CD4-positive, alpha-beta T cell treated with Interleukin-6 at 100 ng/mL for 8 hours (primary cell): ENCODE measurements around the gene ZNF595.
"Not testable (repeated sequence)": the region's sequence is repeated elsewhere in the genome, so short reads cannot be mapped to it uniquely, and the experiment has no call there.

Experiments used
- DNase-seq: peaks from one replicate; pipeline ENCODE4 v3.0.0-alpha.2; 2020; ENCODE audit warnings: mixed read lengths, low spot score

Gene ZNF595

DNA sequence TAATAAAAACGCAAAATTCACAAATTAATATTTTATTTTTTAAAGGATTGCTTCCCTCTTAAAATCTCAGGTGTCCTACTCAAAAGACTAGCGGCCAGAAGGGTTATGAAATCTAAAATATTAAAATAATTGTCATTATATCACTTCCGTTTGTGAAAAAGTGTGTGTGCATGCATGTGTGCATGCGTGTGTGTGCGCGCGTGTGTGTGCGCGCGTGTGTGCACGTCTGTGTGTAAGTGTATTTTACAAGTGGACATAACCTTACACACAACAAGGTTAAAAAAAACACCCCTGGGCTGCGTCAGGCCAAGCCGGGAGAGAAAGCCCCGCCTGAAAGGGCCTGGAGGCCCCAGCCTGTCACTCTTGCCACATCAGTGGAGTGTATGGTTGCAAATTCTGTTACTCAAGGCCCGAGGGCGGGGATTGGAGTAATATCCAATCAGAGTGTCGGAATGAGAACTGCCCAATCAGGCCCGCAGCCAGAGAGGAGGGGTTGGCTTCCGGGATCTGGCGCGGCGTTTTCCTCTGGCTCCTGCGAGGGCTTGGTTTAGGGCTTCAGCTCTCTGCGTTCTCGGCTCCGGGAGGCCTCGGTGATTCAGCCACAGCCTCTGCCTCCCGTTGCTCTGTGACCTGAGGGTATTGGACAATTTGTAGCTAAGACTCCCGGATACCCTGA lies at the start of gene ZNF595:
ZNF595 (plus strand) TSS at position 518 of the 676 bp plus-strand sequence. CDS start 168 bp downstream, outside the sequence.
- not testable (repeated sequence) for DNase-seq

DNA sequence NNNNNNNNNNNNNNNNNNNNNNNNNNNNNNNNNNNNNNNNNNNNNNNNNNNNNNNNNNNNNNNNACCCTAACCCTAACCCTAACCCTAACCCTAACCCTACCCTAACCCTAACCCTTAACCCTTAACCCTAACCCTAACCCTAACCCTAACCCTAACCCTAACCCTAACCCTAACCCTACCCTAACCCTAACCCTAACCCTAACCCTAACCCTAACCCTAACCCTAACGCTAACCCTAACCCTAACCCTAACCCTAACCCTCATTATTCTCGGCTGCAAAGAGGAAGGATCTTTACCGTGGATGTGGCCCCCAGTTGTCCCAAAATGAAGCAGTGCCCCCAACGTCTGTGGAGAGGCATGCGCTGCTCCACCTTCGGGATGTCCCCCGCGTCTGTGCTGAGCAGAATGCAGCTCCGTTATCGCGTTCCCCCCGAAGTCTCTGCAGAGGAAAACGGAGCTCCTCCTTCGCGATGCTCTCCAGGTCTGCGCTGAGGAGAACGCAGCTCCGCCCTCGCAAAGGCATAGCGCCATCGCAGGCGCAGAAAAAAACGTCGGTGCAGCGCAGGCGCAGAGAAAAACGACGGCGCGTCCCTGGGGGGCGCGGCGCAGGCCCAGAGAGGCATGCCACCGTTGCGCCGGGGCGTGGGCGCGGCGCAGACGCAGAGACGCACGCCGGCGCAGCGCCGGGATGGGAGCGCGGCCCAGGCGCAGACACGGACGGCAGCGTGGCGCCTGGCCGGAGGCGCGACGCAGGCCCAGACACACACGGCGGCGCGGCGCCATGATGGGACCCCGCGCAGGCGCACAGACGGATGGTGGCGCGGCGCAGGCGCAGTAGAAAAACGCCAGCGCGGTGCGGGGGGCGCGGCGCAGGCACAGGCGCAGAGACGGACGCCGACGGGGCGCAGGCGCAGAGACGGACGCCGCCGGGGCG lies 42.9 kb upstream of the ZNF595 start:
- DNase-seq, result not testable (repeated sequence)

DNA sequence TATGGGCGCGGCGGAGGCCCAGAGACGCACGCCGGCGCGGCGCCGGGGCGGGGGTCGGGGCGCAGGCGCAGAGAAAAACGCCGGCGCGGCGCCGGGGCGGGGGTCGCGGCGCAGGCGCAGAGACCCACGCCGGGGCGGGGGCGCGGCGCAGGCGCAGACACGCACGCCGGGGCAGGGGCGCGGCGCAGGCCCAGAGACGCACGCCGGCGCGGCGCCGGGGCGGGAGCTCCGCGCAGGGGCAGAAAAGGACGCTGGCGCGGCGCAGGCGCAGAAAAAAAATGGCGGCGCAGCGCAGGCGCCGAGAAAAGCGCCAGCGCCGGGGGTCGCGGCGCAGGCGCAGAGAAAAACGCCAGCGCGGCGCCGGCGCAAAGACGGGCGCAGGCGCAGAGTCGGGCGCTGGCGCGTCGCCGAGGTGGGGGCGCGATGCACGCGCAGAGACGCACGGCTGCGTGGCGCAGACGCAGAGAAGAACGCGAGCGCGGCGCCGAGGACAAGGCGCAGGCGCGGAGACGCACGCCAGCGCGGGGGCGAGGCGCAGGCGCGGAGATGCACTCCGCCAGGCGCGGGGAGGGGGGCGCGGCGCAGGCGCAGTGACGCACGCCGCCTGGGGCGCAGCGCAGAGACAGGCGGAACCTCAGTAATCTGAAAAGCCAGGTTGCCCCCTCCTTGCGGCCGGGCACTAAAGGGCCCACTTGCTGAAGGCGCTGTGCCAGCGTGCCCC lies 41.9 kb upstream of the ZNF595 start:
- not testable (repeated sequence) for DNase-seq

DNA sequence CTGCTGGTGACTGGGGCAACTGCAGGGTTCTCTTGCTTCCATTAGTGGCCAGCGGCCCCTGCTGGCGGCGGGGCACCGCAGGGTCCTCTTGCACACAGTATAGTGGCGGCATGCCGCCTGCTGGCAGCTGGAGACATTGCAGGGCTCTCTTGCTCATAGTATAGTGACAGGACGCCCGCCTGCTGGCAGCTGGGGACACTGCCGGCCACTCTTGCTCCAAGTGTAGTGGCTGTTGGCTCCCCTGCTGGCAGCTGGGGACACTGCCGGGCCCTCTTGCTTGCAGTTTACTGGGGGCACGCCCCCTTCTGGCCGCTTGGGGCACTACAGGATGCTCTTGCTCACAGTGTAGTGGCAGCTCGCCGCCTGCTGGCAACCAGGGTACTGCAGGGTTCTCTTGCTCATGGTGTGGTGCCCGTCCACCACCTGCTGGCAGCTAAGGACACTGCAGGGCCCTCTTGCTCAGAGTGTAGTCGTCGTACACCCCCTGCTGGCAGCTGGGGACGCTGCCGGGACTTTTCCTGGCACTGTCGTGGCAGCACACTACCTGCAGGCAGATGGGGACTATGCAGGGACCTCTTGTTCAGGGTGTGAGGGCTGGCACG lies 41.2 kb upstream of the ZNF595 start:
- DNase-seq, result not testable (repeated sequence)

DNA sequence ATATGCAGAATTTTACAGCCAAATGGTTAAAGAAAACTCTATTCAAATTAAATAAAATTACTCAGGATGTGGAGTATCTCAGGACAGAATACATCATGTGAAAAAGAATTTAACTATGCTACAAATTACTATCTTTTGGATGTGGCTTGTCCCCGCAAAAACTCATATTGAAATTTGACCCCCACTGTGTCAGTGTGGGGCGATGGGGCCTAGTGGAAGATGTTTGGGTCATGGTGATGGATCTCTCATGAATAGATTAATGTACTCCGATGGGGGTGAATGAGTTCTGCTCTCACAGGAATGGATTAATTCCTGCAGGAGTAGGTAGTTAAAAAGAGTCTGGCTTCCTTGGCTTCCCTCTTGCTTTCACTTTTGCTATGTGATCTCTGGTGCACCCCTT lies 35.0 kb upstream of the ZNF595 start:
- not testable (repeated sequence) for DNase-seq

DNA sequence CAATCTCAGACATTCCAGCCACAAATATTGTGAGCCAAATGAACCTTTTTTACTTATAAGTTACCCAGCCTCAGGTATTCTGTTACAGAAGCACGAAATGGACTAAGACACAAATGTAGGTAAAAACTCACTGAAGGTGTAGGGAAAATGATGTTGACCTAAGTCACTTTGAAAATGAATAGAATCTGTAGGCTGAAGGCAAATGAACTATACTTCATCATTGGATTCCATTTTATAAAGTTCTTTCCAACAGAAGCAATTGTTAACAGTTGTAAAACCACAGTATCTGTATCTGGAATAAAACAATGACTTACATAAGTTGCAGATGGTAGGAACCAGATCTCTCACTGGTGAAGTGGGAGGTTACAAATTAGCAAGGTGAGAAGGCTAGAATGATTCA lies 34.5 kb upstream of the ZNF595 start:
- DNase-seq, result not testable (repeated sequence)

DNA sequence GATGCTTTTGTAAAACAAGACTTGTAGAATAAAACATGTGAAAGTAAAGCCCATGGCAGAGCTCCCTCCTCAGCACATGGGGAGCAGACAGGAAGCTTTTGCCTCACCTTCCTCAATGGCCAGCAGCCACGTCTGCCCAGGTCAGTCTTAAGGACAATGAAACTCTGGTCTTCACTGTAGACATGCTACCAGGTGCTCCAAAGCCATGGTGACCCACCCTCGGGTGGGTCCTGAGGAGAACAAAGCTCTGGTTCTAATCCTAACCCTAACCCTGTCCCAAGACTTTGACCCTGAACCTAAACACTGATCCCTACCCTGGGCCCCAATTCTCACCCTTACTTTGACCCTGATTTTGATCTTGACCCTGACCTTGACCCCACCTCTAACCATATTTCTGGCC lies 30.2 kb upstream of the ZNF595 start:
- not testable (repeated sequence) for DNase-seq

DNA sequence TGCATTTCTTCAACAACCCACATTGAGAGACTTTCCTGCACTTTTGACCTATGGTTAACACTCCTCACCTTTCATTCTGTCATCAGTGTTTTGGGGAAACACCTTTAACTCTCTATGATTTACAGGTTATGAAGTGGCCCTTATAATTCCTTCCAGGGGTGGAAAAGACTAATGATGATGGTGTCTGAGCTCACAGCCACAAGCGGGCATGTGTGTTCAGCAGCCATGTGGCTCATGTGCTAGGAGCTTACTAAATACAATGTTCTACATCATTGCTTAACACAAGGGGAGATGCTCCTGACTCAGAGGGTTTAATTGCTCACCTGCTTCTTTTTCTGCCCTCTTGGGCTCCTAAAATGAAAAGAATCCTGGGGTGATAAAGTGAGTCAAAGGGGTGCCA lies 28.8 kb upstream of the ZNF595 start:
- DNase-seq, result not testable (repeated sequence)

DNA sequence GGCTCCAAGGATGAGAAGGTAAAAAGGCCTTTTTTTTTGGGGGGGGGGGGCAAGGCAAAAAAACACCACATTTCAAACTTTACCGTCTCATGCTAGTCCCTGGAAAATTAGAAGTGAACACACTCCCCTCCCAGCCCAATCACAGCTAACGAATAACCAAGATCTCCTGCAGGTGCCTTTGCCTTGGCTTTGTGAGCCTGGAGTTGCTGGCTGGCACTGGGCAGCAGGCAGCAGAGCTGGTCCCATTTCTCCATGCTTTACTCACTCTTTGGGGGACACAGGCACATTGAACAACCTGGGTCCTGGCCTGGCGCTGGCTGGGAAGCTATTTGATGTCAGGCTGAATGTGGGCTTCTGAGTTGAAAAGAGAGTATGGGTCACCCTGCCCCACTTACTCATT lies 25.6 kb upstream of the ZNF595 start:
- not testable (repeated sequence) for DNase-seq

DNA sequence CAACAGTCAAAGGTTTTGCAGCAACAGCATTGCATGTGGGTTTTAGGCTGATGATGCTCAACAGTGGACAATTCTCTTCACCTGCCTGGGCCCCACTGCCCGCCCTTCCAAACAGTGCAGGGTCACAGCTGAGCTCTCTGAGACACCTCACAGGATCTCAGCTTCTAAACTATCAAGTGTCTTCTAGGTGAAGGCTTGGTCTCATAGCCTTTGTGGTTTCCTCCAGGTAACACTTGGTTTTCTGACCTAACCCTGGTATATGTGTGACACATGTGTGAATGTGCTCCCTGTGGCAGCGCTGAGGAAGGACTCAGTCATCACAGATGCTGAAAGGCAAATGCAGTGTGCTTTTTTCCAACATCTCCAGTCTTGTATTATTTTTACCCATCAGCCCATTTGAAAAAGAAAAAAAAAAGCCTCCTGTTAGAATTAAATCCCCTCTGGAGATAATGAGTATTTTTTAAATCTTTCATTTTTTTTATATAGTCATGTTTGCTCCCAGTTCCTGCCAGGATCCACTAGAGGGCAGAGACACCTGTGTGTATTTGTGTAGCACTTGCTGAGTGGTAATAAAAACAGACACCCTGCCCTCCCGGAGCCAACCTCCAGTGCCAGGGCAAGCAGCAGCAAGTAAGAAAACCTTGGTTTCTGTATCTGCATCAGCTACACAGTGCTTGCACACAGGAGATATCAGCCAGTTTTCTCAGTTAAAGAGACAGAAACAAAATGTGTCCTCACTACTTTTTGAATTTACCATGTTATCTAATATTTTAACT lies 24.2 kb upstream of the ZNF595 start:
- not testable (repeated sequence) for DNase-seq

DNA sequence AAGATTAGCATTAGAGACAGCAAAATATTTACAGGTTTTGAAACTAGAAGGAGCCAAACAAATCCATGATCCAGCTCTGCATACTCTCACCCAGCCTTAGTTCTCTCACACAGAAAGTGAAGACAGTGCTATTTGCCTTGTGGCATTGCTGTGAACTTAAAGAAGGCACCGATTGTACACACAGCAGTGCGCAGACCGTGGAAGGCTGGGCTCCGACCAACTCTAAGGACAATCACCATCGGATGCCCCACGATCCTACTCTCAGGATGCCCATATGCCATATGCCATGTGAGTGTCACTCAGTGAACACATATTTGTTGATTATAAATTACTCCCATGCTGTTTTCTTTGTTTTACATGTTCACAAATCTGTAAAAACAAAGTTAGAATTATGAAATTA lies 19.8 kb upstream of the ZNF595 start:
- not testable (repeated sequence) for DNase-seq

DNA sequence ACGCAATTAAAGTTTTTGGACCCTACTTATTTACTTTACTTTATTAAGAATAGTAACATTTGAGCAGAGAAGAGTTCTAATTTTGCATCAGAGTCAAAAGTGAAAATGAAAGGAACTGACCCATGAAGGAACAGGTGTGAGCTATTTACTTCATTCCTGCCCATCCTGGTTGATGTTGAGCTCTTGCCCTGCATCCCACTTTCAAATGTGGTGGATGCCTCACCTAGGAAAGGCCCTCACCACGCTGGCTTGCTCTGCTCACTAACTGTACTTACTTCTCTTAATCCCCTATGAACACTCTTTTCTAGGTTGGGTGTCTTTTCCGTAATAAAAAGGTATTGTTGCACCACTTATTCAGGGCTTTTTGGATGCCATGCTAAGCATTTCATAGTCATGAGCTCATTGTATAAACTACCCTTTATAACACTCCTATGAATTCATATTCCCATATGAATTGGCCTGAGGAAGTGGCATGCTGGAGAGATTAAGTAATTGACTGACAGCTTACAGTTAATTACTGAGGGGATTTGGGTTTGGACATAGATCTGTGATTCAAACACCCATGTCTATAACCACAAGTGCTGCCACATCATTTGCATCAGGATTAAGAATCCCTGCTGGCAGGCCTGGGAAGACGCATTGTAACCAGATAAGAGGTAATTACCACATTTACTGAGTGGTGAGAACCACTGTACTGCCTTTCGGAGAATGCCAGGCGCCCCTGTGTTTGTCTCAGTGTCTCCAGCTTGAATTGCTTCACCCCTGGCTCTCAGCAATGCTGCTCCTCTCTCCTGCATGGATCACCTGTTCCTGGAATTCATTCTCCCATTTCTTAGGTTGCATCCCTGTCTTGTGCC lies 16.3 kb upstream of the ZNF595 start:
- DNase-seq, result peak; percentile 0

DNA sequence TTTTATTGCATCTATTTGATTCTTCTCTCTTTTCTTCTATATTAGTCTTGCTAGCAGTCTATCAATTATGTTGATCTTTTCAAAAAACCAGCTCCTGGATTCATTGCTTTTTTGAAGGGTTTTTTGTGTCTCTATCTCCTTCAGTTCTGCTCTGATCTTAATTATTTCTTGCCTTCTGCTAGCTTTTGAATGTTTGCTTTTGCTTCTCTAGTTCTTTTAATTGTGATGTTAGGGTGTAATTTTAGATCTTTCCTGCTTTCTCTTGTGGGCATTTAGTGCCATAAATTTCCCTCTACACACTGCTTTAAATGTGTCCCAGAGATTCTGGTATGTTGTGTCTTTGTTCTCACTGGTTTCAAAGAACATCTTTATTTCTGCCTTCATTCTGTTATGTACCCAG lies 14.9 kb upstream of the ZNF595 start:
- DNase-seq, result not testable (repeated sequence)

DNA sequence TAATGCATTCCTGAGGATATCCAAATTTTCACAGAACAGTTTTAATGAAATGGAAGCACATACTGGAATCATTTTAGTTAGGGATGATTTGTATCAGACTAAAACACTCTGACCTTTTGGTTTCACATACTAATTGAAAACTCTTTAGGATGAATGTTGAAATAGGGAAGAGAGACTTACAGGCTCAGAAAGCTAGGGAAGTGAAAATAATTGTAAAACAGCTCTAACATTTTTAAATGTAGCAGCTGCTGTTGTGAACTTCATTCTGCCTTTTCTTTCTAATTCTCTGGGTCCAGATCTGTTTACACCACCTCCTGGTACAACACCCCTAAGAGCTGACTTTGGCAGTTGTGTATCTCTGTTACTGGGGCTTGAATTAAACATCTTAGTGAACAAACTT lies 9.7 kb upstream of the ZNF595 start:
- DNase-seq, result not testable (repeated sequence)

DNA sequence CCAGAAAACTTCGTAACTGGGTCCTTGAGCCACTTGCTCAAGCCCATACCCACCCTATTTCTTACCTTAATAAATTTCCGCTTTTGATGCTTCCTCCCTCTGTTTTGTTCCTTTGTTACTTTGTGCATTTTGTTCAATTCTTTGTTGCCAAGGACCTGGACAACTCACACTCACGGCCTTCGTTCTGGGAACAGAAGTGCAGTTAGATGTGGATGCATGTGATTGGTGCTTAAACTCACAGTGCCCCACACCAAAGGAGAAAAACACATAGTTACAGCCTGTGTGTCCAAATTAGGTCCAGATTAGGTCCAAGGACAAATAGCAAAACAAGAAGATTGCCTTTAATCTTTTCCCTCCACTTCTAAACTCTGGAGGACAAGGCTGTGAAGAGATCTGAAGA lies 1.9 kb upstream of the ZNF595 start:
- not testable (repeated sequence) for DNase-seq

DNA sequence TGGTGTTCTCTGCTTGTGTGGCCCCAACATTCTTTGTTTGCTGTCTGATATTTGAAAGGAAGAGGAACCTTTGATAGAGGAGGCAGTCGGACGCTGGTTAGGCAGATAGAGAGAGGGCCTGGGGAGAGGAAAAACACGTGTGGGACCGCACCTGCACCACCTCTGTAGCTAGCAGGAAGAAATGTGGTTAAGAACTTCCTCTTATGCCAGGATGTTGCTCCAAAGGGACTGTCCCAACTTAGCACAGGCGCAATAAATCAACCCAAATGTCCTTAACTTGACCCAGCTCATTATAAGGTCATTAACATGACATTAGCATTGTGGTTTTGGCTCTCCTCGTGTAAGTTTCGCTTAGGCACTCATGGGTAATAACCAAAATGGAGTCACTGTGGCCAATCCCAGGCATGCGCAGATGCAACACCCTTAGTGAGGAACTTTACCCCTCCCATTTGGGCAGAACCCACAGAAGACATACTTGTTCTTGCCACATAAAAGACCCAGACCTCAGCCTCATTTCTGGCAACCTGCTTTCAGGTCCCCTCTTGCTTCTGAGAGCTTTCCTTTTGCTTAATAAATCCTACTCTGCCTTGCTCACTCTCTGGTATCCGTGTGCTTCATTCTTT lies 1.4 kb upstream of the ZNF595 start:
- DNase-seq, result not testable (repeated sequence)

DNA sequence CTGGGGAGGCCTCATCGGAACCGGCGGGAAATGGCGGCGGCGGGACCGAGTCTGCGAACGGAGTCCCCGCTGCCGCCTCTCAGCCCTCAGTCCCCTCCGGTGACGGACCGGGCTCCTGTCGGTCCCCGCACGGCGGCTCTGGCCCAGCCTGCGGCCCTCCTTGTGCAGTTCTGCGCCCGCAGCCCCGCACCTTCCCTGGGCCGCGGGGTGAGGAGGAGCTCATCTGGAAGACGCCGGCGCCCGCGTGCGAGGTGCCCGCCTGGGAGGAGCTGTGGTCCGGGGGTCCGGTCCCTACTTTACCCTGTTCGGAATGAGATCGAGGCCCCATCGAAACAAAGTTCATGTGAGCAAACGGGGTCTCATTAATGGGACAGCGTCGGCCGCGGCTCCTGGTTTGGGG lies 400 bp downstream of the ZNF595 start:
- DNase-seq, result not testable (repeated sequence)

DNA sequence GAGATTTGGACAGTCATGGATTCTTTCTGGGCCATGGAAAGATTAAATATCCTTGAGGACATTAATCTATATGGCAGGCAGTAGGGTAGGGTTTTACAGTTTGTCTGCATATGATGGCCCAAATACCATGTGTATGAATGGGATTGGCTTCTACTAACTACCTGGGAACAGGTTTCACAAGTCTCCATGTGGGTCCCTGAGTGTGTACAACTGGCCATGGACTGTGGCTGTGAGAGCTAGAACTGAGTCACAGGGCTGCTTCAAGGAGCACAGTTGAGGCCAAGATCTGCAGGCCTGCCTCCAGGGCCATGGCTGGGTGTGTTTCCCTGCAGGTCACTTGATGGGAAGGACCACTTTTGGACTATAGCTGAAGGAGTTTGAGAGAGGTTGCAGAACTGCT lies 11.6 kb downstream of the ZNF595 start:
- not testable (repeated sequence) for DNase-seq

DNA sequence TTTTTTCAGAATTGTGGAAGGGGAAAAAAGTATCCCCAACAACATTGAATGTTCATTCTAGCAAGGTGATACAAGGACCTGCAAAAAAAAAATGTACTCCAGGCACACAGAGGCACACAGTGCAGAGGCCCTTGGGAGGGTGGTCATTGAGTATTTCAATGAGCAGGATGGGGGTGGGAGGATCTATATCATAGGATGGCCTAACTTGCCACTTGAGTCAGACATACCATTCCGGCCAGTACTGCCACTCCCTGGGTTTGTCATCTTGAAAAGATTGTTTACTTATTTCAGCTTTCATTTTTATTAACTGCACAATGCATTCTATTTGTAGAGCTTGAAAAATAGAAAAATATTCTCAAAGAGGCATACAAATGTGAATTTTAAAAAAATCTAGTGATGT lies 18.7 kb downstream of the ZNF595 start:
- no peak for DNase-seq

DNA sequence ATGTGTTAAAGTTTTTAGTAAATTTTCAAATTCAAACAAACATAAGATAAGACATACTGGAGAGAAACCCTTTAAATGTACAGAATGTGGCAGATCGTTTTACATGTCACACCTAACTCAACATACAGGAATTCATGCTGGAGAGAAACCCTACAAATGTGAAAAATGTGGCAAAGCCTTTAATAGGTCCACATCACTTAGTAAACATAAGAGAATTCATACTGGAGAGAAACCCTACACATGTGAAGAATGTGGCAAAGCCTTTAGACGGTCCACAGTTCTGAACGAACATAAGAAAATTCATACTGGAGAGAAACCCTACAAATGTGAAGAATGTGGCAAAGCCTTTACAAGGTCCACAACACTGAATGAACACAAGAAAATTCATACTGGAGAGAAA lies 32.8 kb downstream of the ZNF595 start:
- DNase-seq, result no peak
